Measurements from ENCODE around the gene PANK2.
"Not testable (repeated sequence)": the region's sequence is repeated elsewhere in the genome, so short reads cannot be mapped to it uniquely, and the experiment has no call there.

The PANK2 gene

DNA sequence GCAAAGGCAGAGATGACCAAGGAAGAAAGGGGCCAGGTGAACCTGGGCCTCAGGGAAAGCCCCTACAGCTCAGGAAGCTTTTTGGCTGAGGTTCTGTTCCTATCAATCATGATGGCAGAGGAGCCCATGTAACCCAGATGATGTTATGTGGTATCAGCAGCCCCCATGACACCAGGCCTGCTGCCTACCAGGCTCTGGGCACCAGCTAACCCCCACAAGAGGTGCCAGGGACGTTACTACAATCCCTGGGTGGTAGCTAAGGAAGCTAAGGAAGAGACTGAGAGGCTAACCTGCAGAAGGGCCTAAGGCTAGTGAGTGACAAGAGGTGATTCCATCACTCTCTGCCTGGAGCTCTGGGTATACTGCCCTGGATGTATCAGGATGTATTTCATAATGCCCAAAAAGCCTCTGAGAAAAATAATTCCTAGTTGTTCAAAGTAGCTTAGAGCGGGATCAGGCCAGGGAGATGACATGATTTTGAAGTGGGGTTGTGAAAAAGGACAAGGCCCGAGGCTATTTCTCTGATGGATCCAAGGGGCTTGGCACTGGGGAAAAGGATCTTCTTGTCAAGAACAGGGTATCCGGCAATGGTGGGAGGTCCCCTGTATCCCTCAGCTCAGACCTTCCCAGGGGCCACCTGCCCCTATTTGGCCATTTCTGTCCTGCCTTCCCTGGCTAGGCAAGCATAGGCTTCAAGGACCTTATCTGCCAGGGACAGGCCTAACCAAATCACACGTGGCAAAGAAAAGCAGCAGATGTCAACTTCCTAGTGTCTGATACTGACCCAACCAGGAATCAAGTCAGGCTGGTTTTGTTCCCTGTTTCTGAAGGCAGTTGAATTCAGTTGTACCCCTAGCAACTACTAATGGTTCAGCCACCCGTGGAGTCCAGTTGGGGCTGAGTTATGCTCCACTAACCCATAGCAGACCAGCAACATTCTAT lies 41.3 kb downstream of the PANK2 start:
- no peak for DNase-seq

DNA sequence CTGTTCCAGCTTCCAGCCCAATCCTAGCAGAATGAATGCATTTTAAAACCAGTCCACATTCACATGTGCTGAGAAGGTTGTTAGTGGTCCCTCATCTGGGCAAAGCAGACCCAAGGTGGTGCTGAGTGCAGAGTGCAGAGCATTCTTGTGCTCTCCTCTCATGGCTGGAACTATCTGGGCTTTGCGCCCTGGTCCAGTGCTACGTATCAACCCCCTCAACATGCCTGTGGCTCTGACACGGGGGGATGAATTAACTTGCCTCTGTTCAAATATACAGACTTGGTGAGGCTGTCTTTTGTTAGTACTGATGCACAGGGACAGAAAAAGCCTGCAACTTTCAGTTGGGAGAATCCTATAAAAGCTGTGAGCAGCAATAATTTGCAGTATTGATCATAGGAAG lies 42.5 kb downstream of the PANK2 start:
- DNase-seq = no peak

DNA sequence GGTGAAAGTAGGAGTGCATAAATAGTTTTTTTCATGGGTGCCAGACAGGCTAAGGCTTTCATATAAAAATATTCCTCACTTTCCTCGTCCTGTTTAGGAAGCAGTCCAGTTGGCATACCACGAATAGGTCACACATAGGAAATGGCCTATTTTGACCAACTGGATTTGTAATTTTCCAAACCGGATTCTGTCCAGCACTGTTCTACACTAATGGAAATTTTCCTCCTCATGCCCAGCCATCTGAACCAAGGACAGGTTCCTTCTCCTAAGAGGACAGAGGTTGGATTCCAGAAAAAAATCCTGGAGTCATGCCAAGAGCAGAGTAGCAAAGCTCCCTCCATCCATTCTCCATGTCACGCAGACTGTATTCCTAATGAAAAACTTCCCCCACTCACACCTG lies 43.1 kb downstream of the PANK2 start:
- no peak for DNase-seq

DNA sequence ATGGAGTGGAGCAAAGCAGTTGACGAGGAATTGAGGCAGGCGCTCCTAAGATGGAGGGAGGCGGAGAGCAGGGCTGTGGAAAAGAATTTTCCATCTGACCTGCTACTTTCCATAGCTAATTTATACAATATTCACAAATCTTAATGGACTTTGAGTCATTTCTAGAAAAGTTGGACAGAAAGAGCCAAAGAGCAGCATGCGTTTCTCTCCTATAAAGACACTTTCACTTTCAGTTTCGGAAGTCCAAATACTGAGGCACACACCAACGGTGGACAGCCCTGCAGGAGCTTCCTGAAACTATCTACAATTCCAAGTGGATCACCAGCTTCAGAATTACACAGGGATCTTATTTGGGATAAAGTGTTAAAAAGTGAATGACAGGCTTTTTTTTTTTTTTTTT lies 43.5 kb downstream of the PANK2 start:
- peak in 1 of 2 experiments; percentile 14 for DNase-seq

DNA sequence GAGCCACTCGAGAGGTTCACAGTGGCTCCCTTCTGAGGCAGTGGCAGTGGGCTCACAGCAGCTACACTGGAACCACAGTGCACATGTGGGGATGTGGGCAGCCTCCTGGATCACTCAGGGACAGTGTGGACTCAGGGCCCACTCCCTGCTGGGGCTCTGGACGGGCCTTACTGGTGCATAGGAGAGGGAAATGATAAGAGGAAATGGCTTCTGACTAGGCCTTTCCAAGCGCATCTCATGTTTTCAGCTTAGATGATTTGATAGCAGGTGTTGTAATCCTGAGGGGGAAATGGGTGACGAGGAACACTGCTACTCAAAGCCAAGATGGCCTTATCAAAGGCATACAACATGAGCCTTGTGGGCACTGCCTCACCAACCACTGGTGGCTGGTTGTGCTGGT lies 44.0 kb downstream of the PANK2 start:
- DNase-seq = peak in 1 of 2 experiments; percentile 9

DNA sequence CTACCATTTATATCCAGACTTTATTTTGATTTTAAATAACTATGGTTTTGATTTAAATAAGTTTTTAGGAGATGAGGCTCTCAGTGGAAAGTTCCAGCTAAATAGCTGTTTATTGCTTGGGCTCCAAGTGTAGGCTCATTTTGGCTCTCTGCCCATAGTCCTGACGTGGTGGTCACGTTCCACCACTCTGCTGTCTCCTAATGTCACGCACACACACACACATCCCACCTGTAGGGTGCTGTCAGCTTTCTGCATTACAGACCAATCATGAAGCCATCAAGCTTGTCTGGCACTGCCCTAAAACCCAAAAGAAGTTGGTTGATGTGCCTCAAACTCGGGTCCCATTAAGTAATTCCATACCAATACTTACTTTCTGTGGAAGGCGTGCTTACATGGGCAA lies 45.4 kb downstream of the PANK2 start:
- no peak for DNase-seq

DNA sequence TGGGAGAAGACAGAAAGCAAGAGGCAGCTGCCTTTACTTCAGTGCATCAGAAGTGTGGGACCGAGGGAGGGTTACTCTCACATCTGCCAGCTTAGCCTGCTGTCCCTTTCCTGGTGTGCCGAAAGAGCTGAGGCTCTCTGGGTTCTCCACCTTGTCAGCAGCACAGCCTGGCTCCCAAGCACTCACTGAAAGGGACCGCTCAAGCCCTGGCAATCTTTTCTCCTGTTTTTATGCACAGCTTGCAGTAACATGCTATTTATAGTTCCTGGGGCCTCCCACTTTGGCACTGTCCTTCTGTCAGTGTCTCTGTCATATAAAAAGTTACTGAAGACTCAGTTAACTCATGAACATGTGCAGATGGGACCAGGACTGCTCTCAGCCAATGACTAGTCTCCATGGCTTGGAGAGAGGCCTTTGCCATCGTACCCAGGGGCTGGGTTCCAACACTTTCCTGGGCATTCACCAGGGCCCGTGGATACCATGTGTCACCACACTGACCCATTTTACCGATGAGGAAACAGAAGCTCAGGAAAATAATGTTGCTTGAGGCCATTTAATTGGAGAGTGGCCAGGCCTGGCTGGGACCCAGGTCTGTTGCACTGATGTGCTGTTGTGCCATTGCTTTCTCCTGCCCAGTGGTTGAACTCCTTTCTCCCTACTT lies 46.2 kb downstream of the PANK2 start:
- no peak for DNase-seq

DNA sequence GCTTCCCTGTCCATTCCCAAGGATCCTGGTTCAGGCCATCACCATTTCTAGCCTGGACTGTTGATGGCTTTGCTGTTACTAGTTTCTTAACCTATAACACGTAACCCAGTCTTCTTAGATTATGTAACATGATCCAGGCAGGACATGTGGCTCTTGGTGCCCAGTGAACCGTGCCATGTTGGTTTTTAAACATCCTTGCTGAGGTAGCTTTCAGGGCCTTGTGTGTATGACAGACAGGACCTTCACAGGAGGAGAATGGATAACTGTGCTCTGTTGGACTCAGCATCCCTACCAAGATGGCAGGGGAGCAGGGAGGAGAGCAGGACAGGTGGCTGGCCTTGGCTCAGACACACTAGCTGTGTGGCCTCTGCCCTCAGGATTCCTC lies 46.8 kb downstream of the PANK2 start:
- no peak for DNase-seq

DNA sequence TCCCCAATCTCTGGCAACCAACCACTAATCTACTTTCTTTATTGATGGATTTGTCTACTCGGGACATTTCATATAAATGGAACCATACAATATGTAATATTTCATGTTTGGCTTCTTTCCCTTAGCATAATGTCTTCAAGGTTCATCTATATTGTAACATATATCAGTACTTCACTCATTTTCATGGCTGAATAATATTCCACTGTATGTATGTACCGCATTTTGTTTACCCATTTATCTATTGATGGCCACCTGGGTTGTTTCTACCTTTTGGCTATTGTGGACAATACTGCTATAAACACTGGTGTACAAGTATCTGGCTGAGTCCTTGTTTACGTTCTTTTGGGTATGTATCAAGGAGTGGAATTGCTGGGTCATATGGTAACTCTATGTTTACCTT lies 48.4 kb downstream of the PANK2 start:
- no peak for DNase-seq

DNA sequence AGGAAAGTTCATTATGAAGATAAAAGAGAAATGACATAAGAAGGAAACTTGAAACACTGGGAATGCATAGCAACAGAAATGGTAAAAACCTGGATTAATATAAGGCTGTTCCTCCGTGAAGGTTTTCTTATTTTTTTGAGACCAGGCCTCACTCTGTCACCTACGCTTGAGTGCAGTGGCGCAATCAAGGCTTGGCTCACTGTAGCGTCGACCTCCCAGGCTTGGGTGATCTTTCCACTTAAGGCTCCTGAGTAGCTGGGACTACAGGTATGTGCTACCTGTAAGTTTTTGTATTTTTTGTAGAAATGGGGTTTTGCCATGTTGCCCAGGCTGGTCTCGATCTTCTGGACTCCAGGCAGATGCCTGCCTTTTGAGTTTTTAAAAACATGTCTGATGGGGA lies 51.7 kb downstream of the PANK2 start:
- DNase-seq = no peak

DNA sequence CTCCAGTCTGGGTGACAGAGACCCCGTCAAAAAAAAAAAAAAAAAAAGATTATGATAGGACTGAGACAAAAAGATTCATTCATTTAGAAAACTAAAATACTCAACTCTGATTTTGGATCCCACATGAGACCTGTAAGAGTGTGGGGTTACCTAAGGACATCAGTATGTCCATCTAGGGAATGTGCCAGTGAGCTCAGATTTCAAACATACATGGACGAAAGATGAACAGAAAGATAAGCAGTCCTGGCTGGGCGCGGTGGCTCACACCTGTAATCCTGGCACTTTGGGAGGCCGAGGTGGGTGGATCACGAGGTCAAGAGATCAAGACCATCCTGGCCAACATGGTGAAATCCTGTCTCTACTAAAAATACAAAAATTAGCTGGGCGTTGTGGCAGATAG lies 57.5 kb downstream of the PANK2 start:
- not testable (repeated sequence) for DNase-seq

DNA sequence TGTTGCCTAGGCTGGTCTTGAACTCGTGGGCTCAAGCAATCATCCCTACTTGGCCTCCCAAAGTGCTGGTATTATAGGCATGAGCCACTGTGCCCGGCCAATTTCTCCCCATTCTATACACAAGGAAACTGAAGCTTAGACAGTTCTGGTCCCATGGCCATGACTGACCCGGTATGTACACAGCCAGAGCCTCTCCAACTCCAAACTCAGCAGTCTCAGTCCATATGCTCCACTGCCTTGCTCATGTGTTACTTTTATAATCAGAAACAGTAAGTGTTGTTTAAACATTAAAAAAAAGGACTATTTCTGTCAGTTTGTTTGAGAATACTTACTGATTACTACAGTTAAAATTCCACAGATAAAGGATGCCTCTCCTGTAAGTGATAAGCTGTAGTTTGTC lies 75.5 kb downstream of the PANK2 start:
- DNase-seq = no peak

DNA sequence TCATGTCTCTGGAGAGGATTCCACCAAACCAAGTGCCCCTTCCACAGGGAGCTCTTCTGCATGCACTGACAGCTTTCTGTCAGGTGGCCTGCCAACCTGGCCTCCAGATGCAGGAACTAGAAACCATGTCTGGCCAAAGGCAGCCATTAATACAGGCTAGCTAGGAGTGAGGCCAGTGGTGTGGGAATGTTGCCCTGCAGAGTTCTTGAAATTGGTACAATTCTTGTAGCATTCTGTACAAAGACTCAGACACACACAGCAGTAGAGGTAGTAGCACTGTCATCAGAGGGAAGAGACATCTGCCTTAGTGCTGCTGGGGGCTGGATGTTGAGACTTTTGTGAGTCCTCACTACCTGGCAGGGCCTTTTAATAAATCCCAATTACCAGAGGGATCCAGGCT lies 77.4 kb downstream of the PANK2 start:
- DNase-seq = no peak

DNA sequence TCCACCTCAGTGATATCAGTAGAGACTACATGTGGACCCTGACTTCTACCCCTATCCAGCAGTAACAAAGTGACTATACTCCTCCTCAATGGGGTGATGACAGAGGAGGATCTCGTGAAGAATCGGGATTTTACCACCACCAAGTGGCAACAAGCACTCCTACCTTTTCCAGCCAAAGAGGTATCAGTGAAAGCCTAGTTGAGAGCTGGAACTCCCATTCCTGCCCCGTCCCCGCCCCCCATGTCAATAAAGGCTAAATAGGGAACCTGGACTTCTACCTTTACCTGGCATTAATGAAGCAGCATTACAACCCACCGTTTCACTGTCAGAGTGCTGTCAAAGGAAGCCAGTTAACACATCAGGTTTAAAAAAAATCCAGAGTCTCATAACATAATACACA lies 80.8 kb downstream of the PANK2 start:
- no peak for DNase-seq

DNA sequence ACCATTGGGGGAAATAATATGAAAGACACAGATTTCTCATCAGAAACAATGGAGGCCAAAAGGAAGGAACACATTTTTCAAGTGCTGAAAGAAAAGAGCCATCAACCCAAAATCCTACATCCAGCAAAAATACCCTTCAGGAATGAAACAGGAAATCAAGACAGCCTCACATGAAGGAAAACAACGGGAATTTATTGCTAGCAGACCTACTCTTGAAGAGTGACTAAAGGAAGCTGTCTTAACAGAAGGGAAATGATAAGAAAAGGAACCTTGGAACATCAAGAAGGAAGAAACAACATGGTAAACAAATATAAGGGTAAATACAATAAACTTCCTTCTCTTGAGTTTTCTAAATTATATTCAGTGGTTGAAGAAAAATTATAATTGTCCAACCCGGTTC lies 82.0 kb downstream of the PANK2 start:
- DNase-seq = no peak

DNA sequence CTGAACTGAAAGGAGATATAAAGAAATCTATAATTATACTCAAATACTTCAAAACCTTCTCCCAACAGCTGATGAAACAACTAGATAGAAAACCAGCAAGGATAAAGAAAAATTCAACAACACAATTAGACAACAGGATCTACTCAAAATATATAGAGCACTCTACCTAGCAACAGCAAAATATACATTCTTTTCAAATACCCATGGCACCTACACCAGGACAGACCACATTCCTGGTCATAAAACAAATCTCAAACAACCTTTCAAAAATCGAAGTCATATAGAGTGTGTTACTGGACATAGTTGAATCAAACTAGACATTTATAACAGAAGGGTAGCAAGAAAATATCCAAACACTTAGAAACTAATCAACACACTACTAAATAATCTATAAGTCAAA lies 83.0 kb downstream of the PANK2 start:
- DNase-seq = no peak

DNA sequence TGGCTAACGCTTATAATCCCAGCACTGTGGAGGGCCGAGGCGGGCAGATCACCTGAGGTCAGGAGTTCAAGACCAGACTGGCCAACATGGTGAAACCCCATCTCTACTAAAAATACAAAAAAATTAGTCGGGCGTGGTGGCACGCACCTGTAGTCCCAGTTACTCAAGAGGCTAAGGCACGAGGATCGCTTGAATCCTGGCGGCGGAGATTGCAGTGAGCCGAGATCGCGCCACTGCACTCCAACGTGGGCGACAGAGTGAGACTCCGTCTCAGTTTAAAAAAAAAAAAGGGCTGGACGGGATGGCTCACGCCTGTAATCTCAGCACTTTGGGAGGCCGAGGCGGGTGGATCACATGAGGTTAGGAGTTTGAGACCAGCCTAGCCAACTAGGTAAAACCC lies 83.4 kb downstream of the PANK2 start:
- DNase-seq = not testable (repeated sequence)

DNA sequence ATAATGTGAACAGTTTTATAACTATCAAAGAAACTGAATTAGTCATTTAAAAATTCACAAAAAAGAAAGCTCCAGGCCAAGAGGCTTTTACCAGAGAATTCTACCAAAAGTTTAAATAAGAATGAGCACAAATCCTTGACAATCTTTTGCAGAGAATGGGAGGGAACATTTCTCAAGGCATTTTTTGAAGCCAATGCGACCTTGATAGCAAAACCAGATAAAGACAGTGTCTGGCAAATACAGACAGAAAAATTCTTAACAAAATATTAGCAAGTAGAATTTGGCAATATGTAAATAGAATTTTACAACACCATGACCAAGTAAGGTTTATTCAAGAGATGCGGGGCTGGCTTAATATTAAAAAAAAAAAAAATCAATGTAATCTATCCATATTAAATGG lies 84.5 kb downstream of the PANK2 start:
- no peak for DNase-seq

DNA sequence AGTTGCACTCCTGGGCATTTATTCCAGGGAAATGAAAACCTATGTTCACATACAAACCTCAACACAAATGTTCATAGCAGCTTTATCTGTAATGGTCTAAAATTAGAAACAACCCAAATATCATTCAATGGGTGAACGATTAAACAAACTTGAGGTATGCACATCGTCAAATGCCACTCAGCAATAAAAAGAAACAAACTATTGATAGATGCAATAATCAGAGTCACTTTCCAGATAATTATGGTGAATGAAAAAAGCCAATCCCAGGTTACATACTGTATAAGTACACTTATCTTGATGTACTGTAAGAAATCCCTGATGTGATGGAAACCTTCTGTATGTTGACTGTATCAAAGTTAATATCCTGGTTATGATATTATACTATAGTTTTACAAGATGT lies 87.3 kb downstream of the PANK2 start:
- no peak for DNase-seq
